Myometrial cell (primary cell): ENCODE data around the gene NAA60. TPM values are rescaled to one million over a fixed set of nuclear protein-coding genes. Genes with fewer than 3 reads are reported as not detected.

ENCODE experiments used
- total RNA-seq: library from RNA; depleted of rRNA; stranded (reverse); fragments of >200 nt; gene quantifications from 2 replicates; pipeline ENCODE4 v1.2.3, GENCODE V29; 2015

The NAA60 gene
- 9.5 and 11.3 TPM in 2 replicates for total RNA-seq

DNA sequence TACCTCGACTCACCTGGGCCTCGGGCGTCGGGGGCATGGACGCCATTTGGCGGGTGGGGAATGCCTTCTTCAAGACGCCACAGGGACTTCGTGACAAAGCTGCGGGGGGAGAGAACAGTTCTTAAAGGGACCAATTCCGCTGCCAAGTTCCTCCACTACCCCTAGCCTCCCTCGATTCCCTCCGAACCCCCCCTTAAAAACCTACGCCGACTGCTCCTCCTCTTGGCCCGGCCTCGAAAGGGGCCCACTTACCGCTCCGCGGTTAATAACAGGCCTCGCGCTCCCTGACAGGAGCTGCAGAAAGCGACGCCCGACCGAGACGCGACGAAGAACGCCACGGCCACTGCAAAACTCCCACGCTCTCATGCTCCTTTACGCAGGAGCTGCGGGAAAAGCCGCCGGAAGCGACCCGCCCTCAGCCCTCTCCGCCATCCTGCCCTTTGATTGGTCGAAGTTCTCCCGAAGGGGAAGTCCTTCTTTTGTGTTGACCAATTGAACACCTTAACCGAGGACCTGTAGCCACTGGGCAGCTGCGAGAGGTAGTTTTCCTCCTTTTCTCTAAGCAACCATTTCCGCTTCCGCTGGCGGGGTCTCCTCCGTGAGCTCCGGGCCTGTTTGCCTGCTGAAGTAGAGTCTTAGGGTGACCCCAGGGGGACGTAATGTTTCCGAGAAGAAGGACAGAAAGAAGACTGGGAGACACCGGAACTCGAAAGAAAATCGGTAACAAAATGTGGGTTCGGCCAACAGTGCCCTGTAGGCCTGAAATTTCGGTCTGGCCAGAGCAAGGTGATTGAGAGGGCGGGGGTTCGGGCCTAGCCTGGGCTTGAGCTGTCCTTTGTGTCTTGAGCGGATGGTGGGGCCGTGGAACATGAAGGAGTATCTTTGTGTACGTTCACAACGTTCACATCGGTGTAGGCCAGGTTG, at the start of gene NAA60, which contains the start of gene ZNF597:
Gene NAA60 (plus strand): TSS at position 573 of the 924 bp plus-strand sequence. CDS start 32,548 bp downstream, outside the sequence.
Gene ZNF597 (minus strand): TSS at position 397 of the 924 bp plus-strand sequence. CDS start 351 bp downstream, at position 46.

DNA sequence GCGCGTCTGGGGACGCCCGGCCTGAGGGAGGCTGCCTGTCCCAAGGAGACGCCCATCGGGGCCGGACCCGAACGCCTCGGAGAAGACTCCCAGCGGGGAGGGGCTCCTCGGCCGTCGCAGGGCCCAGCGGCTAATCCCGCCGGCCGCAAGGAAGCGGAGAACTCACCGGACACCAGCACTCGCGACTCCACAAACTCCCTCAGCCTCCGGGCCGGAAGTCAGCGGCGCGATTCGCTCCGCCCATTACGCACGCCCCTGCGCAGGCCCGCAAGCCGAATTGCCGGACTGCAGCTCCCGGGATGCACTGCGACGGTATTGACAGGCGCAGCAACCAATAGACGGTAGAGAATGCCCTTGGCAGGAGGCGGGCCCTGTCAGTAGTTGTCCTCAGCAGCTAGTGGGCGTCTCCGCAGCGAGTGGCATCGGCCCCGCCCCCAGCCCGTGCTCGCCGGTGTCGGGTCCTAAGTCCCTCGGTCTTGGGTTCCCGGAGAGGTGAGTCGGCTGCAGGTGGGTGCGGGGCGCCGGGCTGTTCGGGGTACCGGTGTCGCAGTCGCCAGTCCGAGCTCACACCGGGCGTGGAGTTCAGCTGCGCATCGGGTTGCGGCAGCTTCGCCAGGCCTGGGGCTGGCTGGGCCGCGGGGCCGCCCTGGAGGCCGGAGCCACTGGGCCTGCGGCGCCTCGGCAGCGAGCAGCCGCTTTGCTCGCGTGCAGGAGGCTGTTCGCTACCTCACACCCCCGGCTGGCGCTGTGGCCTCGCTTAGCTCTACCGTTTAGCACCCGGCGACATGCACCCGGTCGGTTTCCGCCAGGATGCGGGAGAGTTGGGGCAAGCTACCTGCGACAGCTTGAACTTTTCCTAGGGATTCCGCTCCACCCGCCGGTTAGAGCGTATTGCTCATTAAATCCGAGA, 42.4 kb upstream of the NAA60 start, which contains the start of the genes ZNF174 and ZSCAN32:
Gene ZNF174 (plus strand): TSS at position 437 of the 910 bp plus-strand sequence. CDS start 790 bp downstream, outside the sequence.
Gene ZSCAN32 (minus strand): TSS at position 226 of the 910 bp plus-strand sequence. CDS start 3,447 bp downstream, outside the sequence.

DNA sequence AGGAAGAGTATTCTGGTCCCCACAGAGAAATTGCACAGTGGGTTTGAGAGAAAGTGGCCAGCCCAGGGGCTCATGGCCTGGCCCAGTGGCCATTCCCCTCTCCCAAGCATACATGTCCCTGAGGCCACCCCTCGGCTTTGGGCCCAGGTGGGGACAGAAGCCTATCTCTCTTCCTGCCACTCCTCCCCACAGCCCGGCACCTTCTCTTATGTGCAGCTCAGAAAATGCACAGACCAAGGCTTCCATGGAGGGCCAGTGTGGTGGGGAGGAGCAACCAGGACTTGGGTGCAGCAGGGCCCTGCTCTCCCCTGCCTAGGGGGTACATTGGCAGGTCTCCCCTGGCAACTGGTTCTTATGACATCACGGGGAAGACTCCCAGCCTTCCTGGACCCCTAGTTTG, 51.7 kb downstream of the NAA60 start, which contains the start of gene C16orf90:
Gene C16orf90 (minus strand): TSS at position 314 of the 400 bp plus-strand sequence. CDS start 68 bp downstream, at position 246.

Other genes starting within 250 kb of the NAA60 start
- gene ZNF200, start 208.5 kb upstream of the NAA60 start, total RNA-seq: 1.2 and 2.7 TPM in 2 replicates
- 0.53 and 1.2 TPM in 2 replicates for gene MEFV, start 187.0 kb upstream of the NAA60 start, total RNA-seq
- 27.1 and 32.0 TPM in 2 replicates for gene ZNF263, start 160.2 kb upstream of the NAA60 start, total RNA-seq
- 1.2 and 2.3 TPM in 2 replicates for gene TIGD7, start 138.2 kb upstream of the NAA60 start, total RNA-seq
- 3.2 and 12.2 TPM in 2 replicates for gene ZNF75A, start 138.2 kb upstream of the NAA60 start, total RNA-seq
- not detected in 2 replicates for gene OR2C1, start 87.8 kb upstream of the NAA60 start, total RNA-seq
- gene ZSCAN32, start 42.7 kb upstream of the NAA60 start, total RNA-seq: 7.1 and 10.4 TPM in 2 replicates
- 6.6 and 9.6 TPM in 2 replicates for gene ZNF174, start 42.5 kb upstream of the NAA60 start, total RNA-seq
- gene ZNF597, start 176 bp upstream of the NAA60 start, total RNA-seq: 1.1 and 1.2 TPM in 2 replicates
- not detected in 2 replicates for gene C16orf90, start 51.8 kb downstream of the NAA60 start, total RNA-seq
- 17.9 and 23.2 TPM in 2 replicates for gene CLUAP1, start 57.3 kb downstream of the NAA60 start, total RNA-seq
- not detected in 2 replicates for gene NLRC3, start 133.7 kb downstream of the NAA60 start, total RNA-seq
- 5.7 and 6.1 TPM in 2 replicates for gene SLX4, start 167.9 kb downstream of the NAA60 start, total RNA-seq
- gene DNASE1, start 211.0 kb downstream of the NAA60 start, total RNA-seq: 3.5 and 7.2 TPM in 2 replicates